SK-N-SH (cell line): Measurements from ENCODE around the gene ROBO1. TPM values are rescaled to one million over a fixed set of nuclear protein-coding genes. Genes with fewer than 3 reads are reported as not detected.

Experiments
- CTCF ChIA-PET: fragments of 300-600, 350-600 bp; formaldehyde crosslinking; extraction: SDS; loops from one replicate; lab custom pipeline; 2021; lab: Yijun Ruan, JAX
- POLR2A ChIA-PET: fragments of 350-600 bp; sonication (Branson Sonifier 250); formaldehyde crosslinking; extraction: SDS; loops from one replicate; lab custom pipeline; 2020; ENCODE audit warnings: antibody characterized with exemption, inconsistent platforms; lab: Yijun Ruan, JAX
- DNase-seq: peaks from one replicate; pipeline ENCODE4 v3.0.0; 2012
- H2AFZ ChIP-seq: fragments of 200-600 bp; sonication (generic); 2 replicates; pipeline ENCODE4 v1.8.1; 2016; ENCODE audit warnings: antibody characterized with exemption, mild to moderate bottlenecking, low read depth
- H3F3A ChIP-seq: fragments of 200-600 bp; sonication (generic); replicated peaks from 2 replicates; pipeline ENCODE3; 2016; ENCODE audit warnings: antibody characterized with exemption, mild to moderate bottlenecking; ENCODE audit not compliant: insufficient read depth
- H3K27ac ChIP-seq, 2 experiments: fragments of 200-500 bp in 1 of 2; fragments of 200-600 bp in 1 of 2; sonication (Bioruptor generic) in 1 of 2; sonication (generic), shearing (Covaris generic) in 1 of 2; 2 replicates each; pipeline versions ENCODE4 v1.5.1 to v1.6.1; 2014 to 2016; ENCODE audit warnings: low read depth in 2 of 2, inconsistent platforms in 1 of 2, low read length in 1 of 2, mild to moderate bottlenecking in 1 of 2, mixed read lengths in 1 of 2
- H3K27me3 ChIP-seq: fragments of 200-600 bp; sonication (generic), shearing (Covaris generic); 2 replicates; pipeline ENCODE4 v1.6.1; 2016; ENCODE audit warnings: mixed run types; ENCODE audit not compliant: insufficient read depth
- H3K36me3 ChIP-seq, 2 experiments: fragments of 200-500 bp in 1 of 2; fragments of 200-600 bp in 1 of 2; sonication (Bioruptor generic) in 1 of 2; sonication (generic) in 1 of 2; replicated peaks in 1 of 2; 2 replicates each; pipeline versions ENCODE3 to v1.5.1; 2014 to 2016; ENCODE audit warnings: low read length in 1 of 2, mild to moderate bottlenecking in 1 of 2; ENCODE audit not compliant: insufficient read depth in 2 of 2, control insufficient read depth in 1 of 2
- H3K4me1 ChIP-seq, 2 experiments: fragments of 200-500 bp in 1 of 2; fragments of 200-600 bp in 1 of 2; sonication (Bioruptor generic) in 1 of 2; sonication (generic), shearing (Covaris generic) in 1 of 2; 2 replicates each; pipeline versions ENCODE4 v1.5.1 to v1.6.1; 2014 to 2016; ENCODE audit warnings: low read depth in 1 of 2, low read length in 1 of 2, mixed run types in 1 of 2; ENCODE audit not compliant: insufficient read depth in 2 of 2, control insufficient read depth in 1 of 2
- H3K4me2 ChIP-seq: fragments of 200-600 bp; sonication (generic), shearing (Covaris generic); 2 replicates; pipeline ENCODE4 v1.6.1; 2017; ENCODE audit warnings: mixed run types
- H3K4me3 ChIP-seq, 2 experiments: fragments of 200-500 bp in 1 of 2; fragments of 200-600 bp in 1 of 2; sonication (Bioruptor generic) in 1 of 2; sonication (generic), shearing (Covaris generic) in 1 of 2; 2 replicates each; pipeline versions ENCODE4 v1.5.1 to v1.8.1; 2014 to 2016; ENCODE audit warnings: low read depth in 2 of 2, inconsistent platforms in 1 of 2, low read length in 1 of 2, mild to moderate bottlenecking in 1 of 2, mixed read lengths in 1 of 2, moderate library complexity in 1 of 2
- H3K79me2 ChIP-seq: fragments of 200-600 bp; sonication (generic); 2 replicates; pipeline ENCODE4 v1.8.1; 2017; ENCODE audit warnings: mild to moderate bottlenecking; ENCODE audit not compliant: insufficient read depth
- H3K9ac ChIP-seq: fragments of 200-600 bp; sonication (generic); 2 replicates; pipeline ENCODE4 v1.6.1; 2017; ENCODE audit warnings: mixed run types
- H3K9me2 ChIP-seq: fragments of 200-600 bp; sonication (generic); 2 replicates; pipeline ENCODE4 v1.6.1; 2017; ENCODE audit warnings: mixed run types
- H3K9me3 ChIP-seq: fragments of 200-600 bp; sonication (generic); 2 replicates; pipeline ENCODE4 v1.6.1; 2017; ENCODE audit warnings: mixed run types, mild to moderate bottlenecking, moderate library complexity
- H4K20me1 ChIP-seq: fragments of 200-600 bp; sonication (generic); 2 replicates; pipeline ENCODE4 v1.6.1; 2017; ENCODE audit warnings: mild to moderate bottlenecking, mixed run types; ENCODE audit not compliant: insufficient read depth
- CHD2 ChIP-seq: fragments of 150-350 bp; IDR thresholded peaks from 2 replicates; pipeline ENCODE4 v1.6.1; 2018; ENCODE audit warnings: low read length; ENCODE audit not compliant: partially characterized antibody
- FOSL2 ChIP-seq: IDR thresholded peaks from 2 replicates; pipeline ENCODE4 v1.4.0; 2012; ENCODE audit warnings: low read depth, mild to moderate bottlenecking, moderate library complexity, borderline replicate concordance
- FOXJ3 ChIP-seq: sonication (generic); formaldehyde crosslinking; IDR thresholded peaks from 2 replicates; pipeline ENCODE4 v1.5.1; 2020; ENCODE audit warnings: mild to moderate bottlenecking, missing genetic modification reagents
- FOXM1 ChIP-seq: IDR thresholded peaks from 2 replicates; pipeline ENCODE4 v1.4.0; 2012; ENCODE audit warnings: low read depth, mild to moderate bottlenecking
- GABPA ChIP-seq: IDR thresholded peaks from 2 replicates; pipeline ENCODE4 v1.4.0; 2012; ENCODE audit warnings: low read depth, mild to moderate bottlenecking
- GATA2 ChIP-seq: sonication (generic); formaldehyde crosslinking; IDR thresholded peaks from 2 replicates; pipeline ENCODE4 v1.5.0; 2020; ENCODE audit warnings: mild to moderate bottlenecking, missing genetic modification reagents
- MXI1 ChIP-seq: IDR thresholded peaks from 2 replicates; pipeline ENCODE4 v1.6.1; 2012; ENCODE audit warnings: mild to moderate bottlenecking, low read depth, low read length, improper control_type of control experiment
- RFX5 ChIP-seq: IDR thresholded peaks from 2 replicates; pipeline ENCODE4 v1.6.1; 2012; ENCODE audit warnings: mild to moderate bottlenecking, improper control_type of control experiment, low read length
- SIN3A ChIP-seq: IDR thresholded peaks from 2 replicates; pipeline ENCODE4 v1.6.1; 2012; ENCODE audit warnings: low read depth, mild to moderate bottlenecking, low read length, moderate library complexity, borderline replicate concordance
- TAF1 ChIP-seq: IDR thresholded peaks from 2 replicates; pipeline ENCODE4 v1.6.1; 2012; ENCODE audit warnings: low read depth, mild to moderate bottlenecking, low read length, moderate library complexity, borderline replicate concordance
- TCF12 ChIP-seq: IDR thresholded peaks from 2 replicates; pipeline ENCODE4 v1.4.0; 2012
- TEAD4 ChIP-seq: IDR thresholded peaks from 2 replicates; pipeline ENCODE4 v1.4.0; 2012; ENCODE audit warnings: mild to moderate bottlenecking, borderline replicate concordance; ENCODE audit not compliant: insufficient read depth
- YY1 ChIP-seq: IDR thresholded peaks from 2 replicates; pipeline ENCODE4 v1.4.0; 2012; ENCODE audit warnings: low read depth, mild to moderate bottlenecking
- WGBS: methylation state at CpG from one replicate; pipeline ENCODE4 v1.1.6; 2017; ENCODE audit warnings: low lambda C conversion rate; 5-methylcytosine and 5-hydroxymethylcytosine counted together
- polyA plus RNA-seq, 3 experiments: library from polyadenylated mRNA; depleted of rRNA; stranded (reverse); fragments of >200 nt; gene quantifications; 2 replicates each; pipeline ENCODE4 v1.2.3, GENCODE V29; 2012
- TF ChIP-seq, protein P1 (sequence below): fragments of 150-350 bp; IDR thresholded peaks from 2 replicates; pipeline ENCODE4 v1.6.1; 2017; ENCODE audit warnings: antibody characterized with exemption, low read length, low read depth, borderline replicate concordance
- TF ChIP-seq, protein P2 (sequence below): fragments of 200-600 bp; sonication (generic); IDR thresholded peaks from 2 replicates; pipeline ENCODE4 v1.6.1; 2017; ENCODE audit warnings: antibody characterized with exemption, mild to moderate bottlenecking, moderate library complexity
- TF ChIP-seq, protein P3 (sequence below): IDR thresholded peaks from 2 replicates; pipeline ENCODE4 v1.4.0; 2012; ENCODE audit warnings: low read depth
- TF ChIP-seq, protein P4 (sequence below): fragments of 150-350 bp; IDR thresholded peaks from 2 replicates; pipeline ENCODE4 v1.6.1; 2016; ENCODE audit warnings: mild to moderate bottlenecking, low read depth, low read length
- TF ChIP-seq, protein P5 (sequence below): IDR thresholded peaks from 2 replicates; pipeline ENCODE4; 2012

Gene ROBO1
- polyA plus RNA-seq, 1 of the 3 experiments (the other 2 are of a cell fraction): 22.7 TPM

DNA sequence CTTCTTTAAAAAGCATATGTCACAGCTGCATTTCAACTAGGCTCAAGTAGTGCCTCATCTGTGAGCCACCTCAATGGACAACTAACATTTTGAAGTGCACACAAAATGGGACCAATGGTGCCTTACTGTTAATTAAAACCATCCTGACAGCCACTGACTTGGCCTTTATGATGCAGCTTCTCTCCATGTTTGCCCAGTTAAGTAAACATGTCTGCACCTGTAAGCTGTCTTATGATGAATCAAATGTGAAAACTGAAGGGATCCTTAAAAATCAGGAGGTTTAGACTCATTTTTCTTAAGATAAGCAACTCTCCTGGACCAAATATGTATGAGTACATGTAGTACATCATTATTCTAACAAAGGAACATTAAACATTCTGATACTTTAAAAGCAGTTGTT lies 861.6 kb downstream of the ROBO1 start:
- Histone ChIP-seq H2AFZ (no peak overlapping the region), H3K9ac (no peak overlapping the region), H3K9me3 (no peaks in the 10 kb centered on the region), H3K4me2 (no peak overlapping the region), H4K20me1 (no peaks in the 10 kb centered on the region), H3K4me3 (no peak overlapping the region), H3F3A (peaks cover 15% of the 10 kb centered on the region), H3K36me3 (no peaks in the 10 kb centered on the region), H3K4me1 (peaks cover 2 to 9% of the 10 kb centered on the region in 2 experiments; a peak in 2 of 4 replicates), H3K27ac (no peak overlapping the region), H3K9me2 (no peaks in the 10 kb centered on the region), H3K27me3 (no peaks in the 10 kb centered on the region), H3K79me2 (0 out of 2 replicates have a peak, but pooled peaks cover 7% of the 10 kb centered on the region)
- no peak for TF ChIP-seq TAF1
- TF ChIP-seq SIN3A: no peak
- TF ChIP-seq, protein P1, sequence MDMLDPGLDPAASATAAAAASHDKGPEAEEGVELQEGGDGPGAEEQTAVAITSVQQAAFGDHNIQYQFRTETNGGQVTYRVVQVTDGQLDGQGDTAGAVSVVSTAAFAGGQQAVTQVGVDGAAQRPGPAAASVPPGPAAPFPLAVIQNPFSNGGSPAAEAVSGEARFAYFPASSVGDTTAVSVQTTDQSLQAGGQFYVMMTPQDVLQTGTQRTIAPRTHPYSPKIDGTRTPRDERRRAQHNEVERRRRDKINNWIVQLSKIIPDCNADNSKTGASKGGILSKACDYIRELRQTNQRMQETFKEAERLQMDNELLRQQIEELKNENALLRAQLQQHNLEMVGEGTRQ: no peak
- no peak for TF ChIP-seq YY1
- no peak for TF ChIP-seq TEAD4
- no peak for TF ChIP-seq FOXM1
- TF ChIP-seq TCF12: no peak
- TF ChIP-seq FOSL2: no peak
- TF ChIP-seq CHD2: no peak
- TF ChIP-seq, protein P2, sequence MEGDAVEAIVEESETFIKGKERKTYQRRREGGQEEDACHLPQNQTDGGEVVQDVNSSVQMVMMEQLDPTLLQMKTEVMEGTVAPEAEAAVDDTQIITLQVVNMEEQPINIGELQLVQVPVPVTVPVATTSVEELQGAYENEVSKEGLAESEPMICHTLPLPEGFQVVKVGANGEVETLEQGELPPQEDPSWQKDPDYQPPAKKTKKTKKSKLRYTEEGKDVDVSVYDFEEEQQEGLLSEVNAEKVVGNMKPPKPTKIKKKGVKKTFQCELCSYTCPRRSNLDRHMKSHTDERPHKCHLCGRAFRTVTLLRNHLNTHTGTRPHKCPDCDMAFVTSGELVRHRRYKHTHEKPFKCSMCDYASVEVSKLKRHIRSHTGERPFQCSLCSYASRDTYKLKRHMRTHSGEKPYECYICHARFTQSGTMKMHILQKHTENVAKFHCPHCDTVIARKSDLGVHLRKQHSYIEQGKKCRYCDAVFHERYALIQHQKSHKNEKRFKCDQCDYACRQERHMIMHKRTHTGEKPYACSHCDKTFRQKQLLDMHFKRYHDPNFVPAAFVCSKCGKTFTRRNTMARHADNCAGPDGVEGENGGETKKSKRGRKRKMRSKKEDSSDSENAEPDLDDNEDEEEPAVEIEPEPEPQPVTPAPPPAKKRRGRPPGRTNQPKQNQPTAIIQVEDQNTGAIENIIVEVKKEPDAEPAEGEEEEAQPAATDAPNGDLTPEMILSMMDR: no peak
- TF ChIP-seq, protein P3, sequence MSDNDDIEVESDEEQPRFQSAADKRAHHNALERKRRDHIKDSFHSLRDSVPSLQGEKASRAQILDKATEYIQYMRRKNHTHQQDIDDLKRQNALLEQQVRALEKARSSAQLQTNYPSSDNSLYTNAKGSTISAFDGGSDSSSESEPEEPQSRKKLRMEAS: no peak
- TF ChIP-seq, protein P4, sequence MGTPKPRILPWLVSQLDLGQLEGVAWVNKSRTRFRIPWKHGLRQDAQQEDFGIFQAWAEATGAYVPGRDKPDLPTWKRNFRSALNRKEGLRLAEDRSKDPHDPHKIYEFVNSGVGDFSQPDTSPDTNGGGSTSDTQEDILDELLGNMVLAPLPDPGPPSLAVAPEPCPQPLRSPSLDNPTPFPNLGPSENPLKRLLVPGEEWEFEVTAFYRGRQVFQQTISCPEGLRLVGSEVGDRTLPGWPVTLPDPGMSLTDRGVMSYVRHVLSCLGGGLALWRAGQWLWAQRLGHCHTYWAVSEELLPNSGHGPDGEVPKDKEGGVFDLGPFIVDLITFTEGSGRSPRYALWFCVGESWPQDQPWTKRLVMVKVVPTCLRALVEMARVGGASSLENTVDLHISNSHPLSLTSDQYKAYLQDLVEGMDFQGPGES: no peak
- TF ChIP-seq MXI1: no peak
- no peak for TF ChIP-seq GABPA
- no peak for DNase-seq
- POLR2A ChIA-PET: no interaction called here
- CTCF ChIA-PET: no interaction called here

DNA sequence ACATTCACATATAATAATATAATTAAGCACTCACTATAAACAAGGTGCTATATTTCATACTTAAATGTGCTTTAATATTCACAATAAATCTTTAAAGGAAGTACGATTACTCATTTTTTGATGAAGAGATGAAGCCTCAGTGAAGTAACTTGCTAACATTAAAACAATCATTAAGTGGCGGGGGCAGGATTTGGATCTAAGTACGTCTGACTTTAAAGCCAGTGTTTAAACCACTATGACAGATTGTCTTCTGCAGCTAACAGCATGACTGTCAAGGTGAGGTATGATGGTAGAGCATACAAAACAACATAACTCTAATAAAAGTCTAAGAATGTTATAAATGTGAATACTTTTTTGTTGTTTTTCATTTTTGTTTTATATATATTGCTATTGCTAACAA lies 862.1 kb downstream of the ROBO1 start:
- no peaks in the 10 kb centered on the region for H3K36me3 ChIP-seq
- peaks cover 15% of the 10 kb centered on the region for H3F3A ChIP-seq
- no peaks in the 10 kb centered on the region for H4K20me1 ChIP-seq
- ChIA-PET POLR2A (no interaction called here), CTCF (no interaction called here)
- H3K4me2 ChIP-seq: no peak overlapping the region
- WGBS: 90% methylated on average over 3 of the region's 3 CpGs
- no peak overlapping the region for H3K9ac ChIP-seq
- DNase-seq: no peak
- 0 out of 2 replicates have a peak, but pooled peaks cover 8% of the 10 kb centered on the region for H3K79me2 ChIP-seq
- no peaks in the 10 kb centered on the region for H3K9me3 ChIP-seq
- H2AFZ ChIP-seq: no peak overlapping the region
- H3K4me3 ChIP-seq: no peak overlapping the region
- H3K4me1 ChIP-seq: peaks cover 2 to 13% of the 10 kb centered on the region in 2 experiments; a peak in 2 of 4 replicates
- no peak overlapping the region for H3K27ac ChIP-seq
- no peaks in the 10 kb centered on the region for H3K9me2 ChIP-seq
- no peaks in the 10 kb centered on the region for H3K27me3 ChIP-seq
- TF ChIP-seq RFX5 (no peak), GATA2 (CRISPR knock-in tag) (no peak), MXI1 (no peak), TCF12 (no peak), FOXJ3 (CRISPR knock-in tag) (no peak)
- TF ChIP-seq, protein P5, sequence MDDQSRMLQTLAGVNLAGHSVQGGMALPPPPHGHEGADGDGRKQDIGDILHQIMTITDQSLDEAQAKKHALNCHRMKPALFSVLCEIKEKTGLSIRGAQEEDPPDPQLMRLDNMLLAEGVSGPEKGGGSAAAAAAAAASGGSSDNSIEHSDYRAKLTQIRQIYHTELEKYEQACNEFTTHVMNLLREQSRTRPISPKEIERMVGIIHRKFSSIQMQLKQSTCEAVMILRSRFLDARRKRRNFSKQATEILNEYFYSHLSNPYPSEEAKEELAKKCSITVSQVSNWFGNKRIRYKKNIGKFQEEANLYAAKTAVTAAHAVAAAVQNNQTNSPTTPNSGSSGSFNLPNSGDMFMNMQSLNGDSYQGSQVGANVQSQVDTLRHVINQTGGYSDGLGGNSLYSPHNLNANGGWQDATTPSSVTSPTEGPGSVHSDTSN: no peak
- TF ChIP-seq, protein P4: no peak
- TF ChIP-seq, protein P2: no peak
- TF ChIP-seq, protein P1: no peak
